H9 (cell line): ENCODE results near the gene SPHK1. TPM values are rescaled to one million over a fixed set of nuclear protein-coding genes. Genes with fewer than 3 reads are reported as not detected.

Source experiments
- DNase-seq: peaks from one replicate; pipeline ENCODE4 v3.0.0-alpha.2; 2017
- H2AFZ ChIP-seq: one replicate; pipeline ENCODE4 v1.6.1; 2013; ENCODE audit warnings: mild to moderate bottlenecking, low read length, control low read depth, moderate library complexity
- H2AK5ac ChIP-seq: 2 replicates; pipeline ENCODE4 v1.6.1; 2013; ENCODE audit warnings: low read length, control low read depth, mixed read lengths; ENCODE audit not compliant: insufficient read length
- H2BK120ac ChIP-seq: one replicate; pipeline ENCODE4 v1.6.1; 2013; ENCODE audit warnings: low read depth, mild to moderate bottlenecking, low read length, control low read depth, inconsistent platforms; ENCODE audit not compliant: poor library complexity, severe bottlenecking
- H2BK12ac ChIP-seq: 2 replicates; pipeline ENCODE4 v1.6.1; 2013; ENCODE audit warnings: low read length, control low read depth, mixed read lengths, low read depth; ENCODE audit not compliant: insufficient read length
- H2BK15ac ChIP-seq: 2 replicates; pipeline ENCODE4 v1.6.1; 2013; ENCODE audit warnings: low read depth, low read length, control low read depth
- H2BK20ac ChIP-seq: one replicate; pipeline ENCODE4 v1.6.1; 2013; ENCODE audit warnings: low read depth, mild to moderate bottlenecking, low read length, control low read depth, inconsistent platforms; ENCODE audit not compliant: poor library complexity, severe bottlenecking
- H2BK5ac ChIP-seq: 2 replicates; pipeline ENCODE4 v1.6.1; 2013; ENCODE audit warnings: low read length, control low read depth, mixed read lengths; ENCODE audit not compliant: insufficient read length
- H3K14ac ChIP-seq: 2 replicates; pipeline ENCODE4 v1.6.1; 2013; ENCODE audit warnings: low read length, control low read depth; ENCODE audit not compliant: insufficient read depth
- H3K18ac ChIP-seq: 2 replicates; pipeline ENCODE4 v1.6.1; 2013; ENCODE audit warnings: low read depth, mild to moderate bottlenecking, mixed read lengths, low read length, control low read depth; ENCODE audit not compliant: insufficient read length
- H3K23ac ChIP-seq: 2 replicates; pipeline ENCODE4 v1.6.1; 2013; ENCODE audit warnings: low read length, control low read depth, mixed read lengths, low read depth; ENCODE audit not compliant: insufficient read length
- H3K23me2 ChIP-seq: 2 replicates; pipeline ENCODE4 v1.6.1; 2013; ENCODE audit warnings: low read depth, mild to moderate bottlenecking, mixed read lengths, low read length, control low read depth; ENCODE audit not compliant: insufficient read length, poor library complexity, severe bottlenecking
- H3K27ac ChIP-seq: 2 replicates; pipeline ENCODE4 v1.5.1; 2013; ENCODE audit warnings: low read length, control low read depth, mixed read lengths, low read depth; ENCODE audit not compliant: insufficient read length
- H3K27me3 ChIP-seq: 2 replicates; pipeline ENCODE4 v1.6.1; 2013; ENCODE audit warnings: low read length, control low read depth, inconsistent platforms; ENCODE audit not compliant: insufficient read depth
- H3K4ac ChIP-seq: 2 replicates; pipeline ENCODE4 v1.6.1; 2013; ENCODE audit warnings: low read depth, mild to moderate bottlenecking, control low read depth, inconsistent platforms, low read length, moderate library complexity
- H3K4me1 ChIP-seq: 2 replicates; pipeline ENCODE4 v1.6.1; 2013; ENCODE audit warnings: low read length, control low read depth, inconsistent platforms; ENCODE audit not compliant: insufficient read depth
- H3K4me2 ChIP-seq: 2 replicates; pipeline ENCODE4 v1.6.1; 2013; ENCODE audit warnings: low read length, control low read depth, mixed read lengths; ENCODE audit not compliant: insufficient read length, insufficient read depth
- H3K56ac ChIP-seq: 2 replicates; pipeline ENCODE4 v1.6.1; 2013; ENCODE audit warnings: low read depth, mild to moderate bottlenecking, mixed read lengths, low read length, control low read depth; ENCODE audit not compliant: insufficient read length
- H3K79me1 ChIP-seq: 2 replicates; pipeline ENCODE4 v1.6.1; 2013; ENCODE audit warnings: low read depth, mild to moderate bottlenecking, moderate library complexity, low read length, control low read depth, inconsistent platforms; ENCODE audit not compliant: insufficient read depth, poor library complexity, severe bottlenecking
- H3K79me2 ChIP-seq: 2 replicates; pipeline ENCODE4 v1.6.1; 2013; ENCODE audit warnings: low read length, control low read depth, inconsistent platforms; ENCODE audit not compliant: insufficient read depth
- H3K9ac ChIP-seq: 2 replicates; pipeline ENCODE4 v1.6.1; 2013; ENCODE audit warnings: low read length, control low read depth, mixed read lengths; ENCODE audit not compliant: insufficient read length; ENCODE audit errors: extremely low read depth
- H3K9me3 ChIP-seq: one replicate; pipeline ENCODE4 v1.6.1; 2013; ENCODE audit warnings: low read depth, low read length, inconsistent platforms; ENCODE audit not compliant: control insufficient read depth
- H3T11ph ChIP-seq: one replicate; pipeline ENCODE4 v1.6.1; 2013; ENCODE audit warnings: mild to moderate bottlenecking, low read length, control low read depth, inconsistent platforms
- H4K20me1 ChIP-seq: one replicate; pipeline ENCODE4 v1.6.1; 2013; ENCODE audit not compliant: control insufficient read depth, insufficient read length, insufficient read depth
- H4K5ac ChIP-seq: 2 replicates; pipeline ENCODE4 v1.6.1; 2013; ENCODE audit warnings: low read depth, mild to moderate bottlenecking, mixed read lengths, low read length, control low read depth; ENCODE audit not compliant: insufficient read length
- H4K8ac ChIP-seq: replicated peaks from 2 replicates; pipeline ENCODE4 v1.6.1; 2013; ENCODE audit warnings: low read length, control low read depth, mixed read lengths, low read depth; ENCODE audit not compliant: insufficient read length
- H4K91ac ChIP-seq: 2 replicates; pipeline ENCODE4 v1.6.1; 2013; ENCODE audit warnings: low read depth, mild to moderate bottlenecking, moderate library complexity, mixed read lengths, low read length, control low read depth; ENCODE audit not compliant: insufficient read length
- H3K27ac Mint-ChIP-seq, 3 experiments: 2 replicates in 2 of 3; 3 replicates in 1 of 3; pipeline ENCODE4 v1.8.0; 2020 to 2021; ENCODE audit warnings: mixed read lengths in 3 of 3, mild to moderate bottlenecking in 1 of 3, moderate library complexity in 1 of 3
- H3K27me3 Mint-ChIP-seq: 2 replicates; pipeline ENCODE4 v1.8.0; 2021; ENCODE audit warnings: low read depth, mild to moderate bottlenecking, moderate library complexity, mixed read lengths
- H3K36me3 Mint-ChIP-seq, 3 experiments: 2 replicates in 2 of 3; 3 replicates in 1 of 3; pipeline ENCODE4 v1.8.0; 2020 to 2021; ENCODE audit warnings: low read depth in 3 of 3, mixed read lengths in 3 of 3; ENCODE audit not compliant: insufficient read depth in 1 of 3
- H3K4me1 Mint-ChIP-seq, 2 experiments: 2 replicates each; pipeline ENCODE4 v1.8.0; 2020; ENCODE audit warnings: mixed read lengths in 2 of 2
- H3K4me3 Mint-ChIP-seq, 2 experiments: 2 replicates in 1 of 2; 3 replicates in 1 of 2; pipeline ENCODE4 v1.8.0; 2020 to 2021; ENCODE audit warnings: mild to moderate bottlenecking in 2 of 2, mixed read lengths in 2 of 2, moderate library complexity in 1 of 2
- H3K9me3 Mint-ChIP-seq, 2 experiments: 2 replicates in 1 of 2; 3 replicates in 1 of 2; pipeline ENCODE4 v1.8.0; 2020; ENCODE audit warnings: mild to moderate bottlenecking in 2 of 2, mixed read lengths in 2 of 2, moderate library complexity in 1 of 2
- WGBS: extraction: QIAGEN DNeasy Blood & Tissue Kit; methylation state at CpG from one replicate; pipeline ENCODE4 v1.1.7; 2013; ENCODE audit warnings: missing lambda C conversion rate, low lambda C conversion rate, mixed read lengths; ENCODE audit not compliant: insufficient read length; ENCODE audit errors: extremely low coverage; 5-methylcytosine and 5-hydroxymethylcytosine counted together
- total RNA-seq: library from RNA; stranded (reverse); gene quantifications from 2 replicates; pipeline ENCODE4 v1.2.1, GENCODE V29; 2021
- TF ChIP-seq, protein P1 (sequence below): fragments of 200-600 bp; sonication (generic); conservative IDR thresholded peaks from 3 replicates; pipeline ENCODE4 v1.8.0; 2021; ENCODE audit warnings: antibody characterized with exemption, mild to moderate bottlenecking

The SPHK1 gene
- total RNA-seq, 1 experiment from 2014 or later = 1.4 TPM

DNA sequence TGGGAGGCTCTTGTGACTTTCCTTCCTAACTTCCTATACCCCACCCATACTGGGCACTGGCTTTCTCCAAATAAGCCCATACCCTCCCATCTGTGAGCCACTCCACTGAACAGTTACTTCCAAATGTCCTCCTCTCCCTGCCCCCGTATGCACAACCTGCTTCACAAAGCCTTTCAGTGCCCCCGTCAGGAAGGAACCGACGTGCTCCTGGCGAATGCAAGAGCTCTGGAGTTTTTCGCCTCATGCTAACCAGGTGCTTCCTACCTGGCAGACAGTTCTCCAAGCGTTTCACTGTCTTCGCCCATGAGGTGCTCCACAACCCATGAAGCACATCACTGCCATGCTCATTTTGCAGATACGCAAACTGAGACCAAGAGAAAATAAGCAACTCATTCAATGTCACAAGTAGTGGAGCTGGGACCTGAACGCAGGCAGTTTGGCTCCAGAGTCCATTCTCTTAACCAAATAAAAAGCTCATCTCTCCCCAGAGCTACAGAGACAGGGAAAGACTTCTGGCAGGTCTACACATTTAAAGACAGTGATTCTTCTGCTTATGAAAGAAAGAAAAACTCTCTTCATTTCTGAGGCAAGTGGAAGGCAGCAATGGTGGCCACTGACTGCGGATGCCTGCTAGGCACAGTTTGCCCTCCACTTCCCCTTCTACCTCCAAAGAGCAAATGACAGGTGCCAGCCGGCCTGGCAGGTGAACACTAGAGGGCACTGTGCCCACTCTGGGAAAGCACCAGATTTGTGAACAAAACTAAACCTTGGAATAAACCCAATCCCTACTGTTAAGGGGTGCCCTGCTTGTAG lies 23.8 kb downstream of the SPHK1 start:
- Histone ChIP-seq H3K79me1 (peaks cover 4% of the 10 kb centered on the region), H3K4ac (no peak overlapping the region), H3K9ac (no peak overlapping the region), H3K4me1 (no peaks in the 10 kb centered on the region), H3T11ph (no peak overlapping the region), H3K4me2 (no peak overlapping the region), H2AFZ (no peak overlapping the region), H2AK5ac (no peak overlapping the region), H2BK20ac (no peak overlapping the region), H2BK12ac (no peak overlapping the region), H4K8ac (no peak overlapping the region), H3K27ac (no peak overlapping the region), H3K56ac (no peak overlapping the region), H4K5ac (no peak overlapping the region), H4K91ac (no peak overlapping the region), H3K14ac (no peak overlapping the region), H3K27me3 (no peaks in the 10 kb centered on the region), H3K23me2 (no peaks in the 10 kb centered on the region), H3K18ac (no peak overlapping the region), H2BK120ac (no peak overlapping the region), H3K9me3 (no peaks in the 10 kb centered on the region), H3K79me2 (peaks cover 6% of the 10 kb centered on the region; the same call in 1 of the 2 replicates), H4K20me1 (no peaks in the 10 kb centered on the region), H3K23ac (no peak overlapping the region), H2BK5ac (no peak overlapping the region), H2BK15ac (no peak overlapping the region)
- H3K9me3 Mint-ChIP-seq = no peaks in the 10 kb centered on the region
- no peak overlapping the region for H3K4me3 Mint-ChIP-seq
- peak; percentile 78 for DNase-seq
- H3K27ac Mint-ChIP-seq = peak overlapping the region in 1 of 3 experiments; percentile 71; a peak in 2 of 7 replicates
- no CpG with 5 or more reads among the region's 12 CpGs for WGBS
- no peaks in the 10 kb centered on the region for H3K27me3 Mint-ChIP-seq
- H3K4me1 Mint-ChIP-seq = peaks cover 4 to 5% of the 10 kb centered on the region in 2 experiments; a peak in 3 of 4 replicates
- TF ChIP-seq, protein P1, sequence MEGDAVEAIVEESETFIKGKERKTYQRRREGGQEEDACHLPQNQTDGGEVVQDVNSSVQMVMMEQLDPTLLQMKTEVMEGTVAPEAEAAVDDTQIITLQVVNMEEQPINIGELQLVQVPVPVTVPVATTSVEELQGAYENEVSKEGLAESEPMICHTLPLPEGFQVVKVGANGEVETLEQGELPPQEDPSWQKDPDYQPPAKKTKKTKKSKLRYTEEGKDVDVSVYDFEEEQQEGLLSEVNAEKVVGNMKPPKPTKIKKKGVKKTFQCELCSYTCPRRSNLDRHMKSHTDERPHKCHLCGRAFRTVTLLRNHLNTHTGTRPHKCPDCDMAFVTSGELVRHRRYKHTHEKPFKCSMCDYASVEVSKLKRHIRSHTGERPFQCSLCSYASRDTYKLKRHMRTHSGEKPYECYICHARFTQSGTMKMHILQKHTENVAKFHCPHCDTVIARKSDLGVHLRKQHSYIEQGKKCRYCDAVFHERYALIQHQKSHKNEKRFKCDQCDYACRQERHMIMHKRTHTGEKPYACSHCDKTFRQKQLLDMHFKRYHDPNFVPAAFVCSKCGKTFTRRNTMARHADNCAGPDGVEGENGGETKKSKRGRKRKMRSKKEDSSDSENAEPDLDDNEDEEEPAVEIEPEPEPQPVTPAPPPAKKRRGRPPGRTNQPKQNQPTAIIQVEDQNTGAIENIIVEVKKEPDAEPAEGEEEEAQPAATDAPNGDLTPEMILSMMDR = peak; percentile 92
- H3K36me3 Mint-ChIP-seq = peaks cover 24 to 33% (median 25%) of the 10 kb centered on the region in 3 experiments
